Skin of body (tissue), 2 donors: ENCODE data around the gene FRAS1. TPM values are rescaled to one million over a fixed set of nuclear protein-coding genes. Genes with fewer than 3 reads are reported as not detected.
A peak's percentile ranks its signal among the peaks of the same experiment; 100 is the strongest.
"Not testable (repeated sequence)": the region's sequence is repeated elsewhere in the genome, so short reads cannot be mapped to it uniquely, and the experiment has no call there.

Source experiments
- DNase-seq: peaks from one replicate; lab custom pipeline; 2025; lab: John Stamatoyannopoulos, UW
- total RNA-seq: library from RNA; depleted of rRNA; stranded (reverse); fragments of >200 nt; gene quantifications from one replicate; pipeline ENCODE4 v1.2.3, GENCODE V29; 2014

Gene FRAS1
- total RNA-seq, 1 donor from 2014 or later: 15.2 TPM

GRCh38 chr4:78286281-78286680, 229.2 kb downstream of the FRAS1 start:
- no peak for DNase-seq

- DNase-seq: no peak
These were observed 231.2 kb downstream of the FRAS1 start for GRCh38 chr4:78288327-78288726.

- no peak for DNase-seq
These were observed 234.2 kb downstream of the FRAS1 start for GRCh38 chr4:78291277-78291676.

- DNase-seq: no peak
These were observed 235.2 kb downstream of the FRAS1 start for GRCh38 chr4:78292341-78292740.

- DNase-seq: no peak
These were observed 235.7 kb downstream of the FRAS1 start for GRCh38 chr4:78292856-78293255.

- peak; percentile 3 for DNase-seq
These were observed 236.2 kb downstream of the FRAS1 start for GRCh38 chr4:78293348-78293747.

GRCh38 chr4:78293821-78294301, 236.7 kb downstream of the FRAS1 start:
- DNase-seq: peak; percentile 50

- no peak for DNase-seq
These were observed 239.1 kb downstream of the FRAS1 start for GRCh38 chr4:78296261-78296660.

- DNase-seq: peak; percentile 69
These were observed 240.1 kb downstream of the FRAS1 start for GRCh38 chr4:78297116-78297800.

GRCh38 chr4:78298618-78299017, 241.5 kb downstream of the FRAS1 start:
- DNase-seq: peak; percentile 44

- peak; percentile 39 for DNase-seq
These were observed 242.4 kb downstream of the FRAS1 start for GRCh38 chr4:78299565-78299972.

- not testable (repeated sequence) for DNase-seq
These were observed 250.1 kb downstream of the FRAS1 start for GRCh38 chr4:78307263-78307662.

- DNase-seq: no peak
These were observed 251.4 kb downstream of the FRAS1 start for GRCh38 chr4:78308517-78308916.

- DNase-seq: no peak
These were observed 252.2 kb downstream of the FRAS1 start for GRCh38 chr4:78309352-78309751.

GRCh38 chr4:78310007-78310739, 253.1 kb downstream of the FRAS1 start:
- DNase-seq: no peak

- no peak for DNase-seq
These were observed 253.6 kb downstream of the FRAS1 start for GRCh38 chr4:78310740-78311115.

- DNase-seq: no peak
These were observed 254.2 kb downstream of the FRAS1 start for GRCh38 chr4:78311306-78311705.

GRCh38 chr4:78312989-78313753, 256.0 kb downstream of the FRAS1 start:
- no peak for DNase-seq

GRCh38 chr4:78313754-78314120, 256.6 kb downstream of the FRAS1 start:
- no peak for DNase-seq

GRCh38 chr4:78318126-78318525, 261.0 kb downstream of the FRAS1 start:
- DNase-seq: no peak

- DNase-seq: no peak
These were observed 263.3 kb downstream of the FRAS1 start for GRCh38 chr4:78320349-78320935.

GRCh38 chr4:78322032-78322431, 264.9 kb downstream of the FRAS1 start:
- no peak for DNase-seq
